GM21717 (cell line): ENCODE data around the gene CFAP74.

Experiments
- ATAC-seq: cut with Tn5 transposase; IDR thresholded peaks from one replicate; pipeline ENCODE4 v1.9.1; 2021; ENCODE audit warnings: mild to moderate bottlenecking, moderate library complexity; ENCODE audit not compliant: unreplicated experiment

CFAP74 gene

DNA sequence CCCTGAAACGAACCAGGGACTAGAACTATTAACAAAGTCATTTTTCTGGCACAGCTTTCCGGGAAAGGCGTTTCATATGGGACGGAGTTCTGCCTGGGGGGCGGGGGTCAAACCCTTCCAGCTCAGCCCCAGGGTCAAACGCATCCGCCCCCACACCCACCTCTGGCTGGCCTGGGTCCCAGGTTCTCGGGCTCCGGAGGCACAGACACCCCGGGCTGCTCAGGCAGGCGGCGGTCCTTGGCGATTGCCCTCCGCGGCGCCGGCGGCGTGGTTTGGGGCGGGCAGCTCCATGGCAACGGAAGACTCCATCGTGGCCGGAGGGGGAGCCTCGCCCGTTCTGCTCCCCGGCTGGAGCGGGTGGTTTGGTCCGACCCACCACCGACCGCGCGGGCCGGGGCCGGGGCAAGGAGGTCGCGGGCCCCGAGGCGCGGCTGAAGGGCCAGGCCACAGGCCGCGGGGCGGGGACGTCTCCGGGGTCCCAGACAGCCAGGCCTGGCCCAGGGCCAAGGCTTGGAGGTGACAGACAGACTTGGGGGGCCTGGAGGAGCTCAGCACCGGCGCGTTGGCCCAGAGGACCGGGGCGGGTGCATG, at the start of gene CFAP74:
TSS of gene CFAP74 (minus strand) at position 246 of the 591 bp plus-strand sequence. CDS start 12,830 bp downstream, outside the sequence.
- no peak for ATAC-seq

GRCh38 chr1:2053217-2053616, 49.6 kb upstream of the CFAP74 start:
- no peak for ATAC-seq

DNA sequence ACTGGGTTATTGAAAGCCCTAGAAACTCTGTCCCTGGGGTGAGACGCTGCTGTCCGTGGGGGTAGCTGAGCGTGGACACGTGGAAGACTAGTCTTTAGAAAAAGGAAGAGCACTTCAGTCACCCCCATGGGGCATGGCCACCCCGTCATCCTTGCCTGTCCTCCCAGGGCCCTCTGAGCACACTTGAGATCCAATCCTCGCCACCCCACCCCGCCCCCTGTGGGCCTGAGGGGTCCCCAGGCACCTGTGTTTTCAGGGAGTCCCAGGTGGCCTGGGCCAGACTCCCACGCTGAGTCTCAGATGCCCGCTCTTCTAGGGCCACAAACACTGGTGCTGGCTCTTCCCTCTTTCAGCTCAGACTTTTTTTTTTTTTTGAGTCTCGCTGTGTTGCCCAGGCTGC, 49.2 kb upstream of the CFAP74 start:
- no peak for ATAC-seq

DNA sequence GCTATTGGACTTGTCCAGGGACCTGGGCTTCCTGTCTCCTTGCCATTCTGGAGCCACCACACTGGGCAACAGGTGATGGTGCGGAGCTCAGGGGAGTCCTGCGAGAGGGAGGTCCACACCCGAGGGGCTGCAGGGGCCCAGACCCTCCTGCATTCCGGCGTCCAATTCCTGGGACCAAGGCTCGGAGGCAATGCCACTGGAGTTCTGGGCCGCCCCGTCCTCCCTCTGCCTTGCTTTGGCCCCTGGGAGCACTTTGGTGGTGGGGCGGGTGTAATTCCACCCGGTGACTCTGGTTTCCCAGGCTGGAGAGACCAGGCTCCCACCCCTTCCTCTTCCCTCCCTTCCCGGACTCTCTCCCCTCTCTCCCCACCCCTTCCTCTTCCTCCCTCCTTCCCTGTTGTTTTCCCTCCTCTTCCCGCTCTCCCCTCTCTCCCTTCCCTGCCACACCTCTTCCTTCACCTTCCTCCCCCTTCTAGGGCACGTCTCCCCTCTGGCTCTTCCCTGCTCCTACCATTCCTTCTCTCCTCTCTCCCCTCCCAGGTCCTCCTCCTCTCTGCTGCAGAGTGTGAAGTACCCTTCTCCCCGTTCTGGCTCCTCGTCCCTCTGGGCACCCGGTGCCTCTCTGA, 48.6 kb upstream of the CFAP74 start:
- no peak for ATAC-seq

DNA sequence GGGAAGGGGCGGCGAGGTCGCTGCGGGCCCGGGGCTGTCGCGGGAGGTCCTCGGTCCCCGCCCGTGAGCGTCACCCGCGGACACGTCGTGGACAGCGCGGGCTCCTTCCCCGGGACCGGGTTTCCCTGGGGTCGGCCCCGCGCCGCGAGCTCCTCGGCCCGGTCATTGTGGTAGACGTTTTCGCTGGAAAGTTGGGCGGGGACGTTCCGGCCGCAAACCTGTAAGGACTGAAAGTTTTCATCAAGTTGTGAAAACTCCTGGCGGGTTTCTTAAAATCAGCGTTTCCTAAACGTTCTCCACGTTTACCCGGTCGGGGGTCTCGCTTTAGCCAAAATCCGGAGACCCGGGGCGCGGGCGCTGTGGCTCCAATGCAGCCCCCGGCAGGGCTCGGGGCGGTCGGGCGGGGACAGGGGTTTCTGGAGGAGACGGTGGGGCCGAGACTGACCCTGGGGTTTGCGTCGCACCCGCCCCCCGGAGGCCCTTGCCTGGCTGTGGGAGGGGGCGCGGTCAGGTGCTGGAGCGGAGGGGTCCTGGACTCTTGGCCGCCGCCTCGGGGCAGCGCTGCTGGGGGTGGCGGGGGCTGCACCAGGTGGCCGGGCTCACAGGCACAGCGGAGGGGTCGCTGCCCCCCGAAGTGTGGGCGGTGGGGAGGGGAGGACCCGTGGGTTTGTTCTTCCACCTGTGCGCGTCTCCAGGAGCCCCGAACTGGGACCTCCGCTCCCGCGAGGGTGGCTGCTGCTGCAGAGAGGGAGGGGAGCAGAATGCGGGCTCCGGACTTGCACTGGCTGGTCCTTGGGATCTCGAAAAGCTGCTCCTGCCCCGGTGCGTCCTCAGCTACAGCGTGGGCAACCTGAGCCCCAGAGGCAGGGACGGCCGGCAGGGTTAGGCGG, 47.5 kb upstream of the CFAP74 start:
- no peak for ATAC-seq

DNA sequence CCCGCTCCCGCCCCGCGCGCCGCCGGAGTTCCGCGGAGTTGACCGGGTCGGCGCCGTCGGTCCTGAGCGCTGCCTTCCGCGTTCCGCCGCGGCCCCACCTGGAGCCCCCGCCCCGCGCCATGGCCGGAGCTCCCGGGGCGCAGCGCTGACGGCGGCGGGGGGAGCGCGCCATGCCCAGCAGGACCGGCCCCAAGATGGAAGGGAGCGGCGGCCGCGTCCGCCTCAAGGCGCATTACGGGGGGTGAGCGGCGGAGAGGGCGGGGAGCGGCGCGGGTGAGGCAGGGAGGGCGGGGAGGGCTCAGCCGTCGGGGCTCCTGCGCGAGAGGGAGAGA, 46.8 kb upstream of the CFAP74 start:
- no peak for ATAC-seq

- ATAC-seq, result no peak
Measured at GRCh38 chr1:2049718-2050431, 46.3 kb upstream of the CFAP74 start, which contains the start of gene PRKCZ. TSS of gene PRKCZ (plus strand) at chr1:2050411. CDS start at chr1:2050631, 220 bp downstream.

- ATAC-seq, result no peak
Measured at GRCh38 chr1:2049225-2049717, 45.7 kb upstream of the CFAP74 start.

- ATAC-seq, result no peak
Measured at GRCh38 chr1:2047749-2048729, 44.5 kb upstream of the CFAP74 start.

DNA sequence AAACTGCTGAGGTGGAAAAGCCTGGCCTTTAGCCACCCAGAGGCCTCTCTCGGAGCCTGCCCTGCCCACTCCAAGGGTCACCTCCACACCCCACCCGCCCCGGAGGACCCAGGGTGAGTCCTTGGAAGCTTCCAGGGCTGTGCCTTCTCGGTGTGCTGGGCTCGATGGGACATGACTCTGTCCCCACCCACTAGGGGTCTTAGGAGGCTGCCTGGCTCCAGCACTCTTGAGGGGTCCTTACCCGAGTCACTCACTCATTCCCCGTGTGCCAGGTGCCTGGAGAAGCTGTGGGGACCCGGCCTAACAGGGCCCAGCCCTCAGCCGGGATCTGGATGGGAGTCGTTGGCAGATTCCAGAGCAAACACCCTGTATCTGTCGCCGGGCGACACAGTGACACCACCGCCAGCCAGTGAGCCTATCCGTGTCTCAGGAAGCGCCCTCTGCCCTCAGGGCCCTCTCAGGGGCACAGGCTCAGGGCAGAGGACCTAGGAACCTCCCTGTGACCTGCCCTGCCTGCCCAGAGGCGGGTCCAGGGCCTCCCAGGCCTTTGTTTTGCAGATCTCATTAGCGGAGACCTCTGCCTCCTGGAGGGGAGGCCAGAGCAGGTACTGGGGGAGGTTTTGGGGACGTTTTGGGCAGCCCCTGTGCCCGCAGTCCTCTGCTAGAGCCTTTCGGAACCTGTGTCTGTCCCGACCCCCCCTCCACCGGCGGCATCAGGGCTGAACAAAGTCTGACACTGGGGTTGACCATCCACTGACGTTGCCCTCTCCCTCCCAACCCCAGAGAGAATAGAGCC, 43.6 kb upstream of the CFAP74 start:
- no peak for ATAC-seq

- no peak for ATAC-seq
Measured at GRCh38 chr1:2046174-2046917, 42.8 kb upstream of the CFAP74 start.

- ATAC-seq, result no peak
Measured at GRCh38 chr1:2045468-2046173, 42.0 kb upstream of the CFAP74 start.

DNA sequence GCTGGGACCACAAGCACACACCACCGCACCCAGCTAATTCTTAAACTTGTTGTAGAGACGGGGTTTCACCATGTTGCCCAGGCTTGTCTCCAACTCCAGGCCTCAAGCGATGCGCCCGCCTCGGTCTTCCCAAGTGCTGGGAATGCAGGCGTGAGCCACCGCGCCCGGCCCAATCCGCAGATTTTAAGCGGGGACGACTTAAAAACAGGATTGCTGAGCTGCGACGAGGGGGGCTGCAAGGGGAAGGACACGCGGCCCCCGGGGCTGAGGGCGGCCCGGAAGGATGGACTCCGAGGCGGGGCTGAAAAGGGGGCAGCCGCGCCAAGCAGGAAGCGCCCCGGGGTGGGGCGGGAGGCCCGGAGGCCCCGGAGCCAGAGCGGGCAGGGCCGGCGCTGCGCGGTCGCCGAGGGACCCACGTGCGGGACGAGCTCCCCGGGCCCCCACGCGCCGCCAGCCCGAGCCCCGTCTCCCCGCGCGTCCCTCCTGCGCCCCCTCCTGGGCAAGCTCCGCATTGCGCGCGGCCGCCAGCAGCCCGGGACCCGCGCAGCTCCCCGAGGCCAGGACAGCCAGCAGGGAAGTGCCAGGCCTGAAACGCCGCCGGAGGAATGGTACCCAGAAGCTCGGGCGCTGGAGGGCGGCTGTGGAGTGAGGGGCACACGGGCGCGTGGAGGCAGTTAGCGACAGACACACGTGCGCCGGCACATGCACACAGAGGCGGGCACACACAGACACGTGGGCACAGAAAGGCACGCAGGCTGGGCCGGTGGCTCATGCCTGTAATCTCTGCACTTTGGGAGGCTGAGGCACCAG, 41.1 kb upstream of the CFAP74 start:
- ATAC-seq, result no peak

DNA sequence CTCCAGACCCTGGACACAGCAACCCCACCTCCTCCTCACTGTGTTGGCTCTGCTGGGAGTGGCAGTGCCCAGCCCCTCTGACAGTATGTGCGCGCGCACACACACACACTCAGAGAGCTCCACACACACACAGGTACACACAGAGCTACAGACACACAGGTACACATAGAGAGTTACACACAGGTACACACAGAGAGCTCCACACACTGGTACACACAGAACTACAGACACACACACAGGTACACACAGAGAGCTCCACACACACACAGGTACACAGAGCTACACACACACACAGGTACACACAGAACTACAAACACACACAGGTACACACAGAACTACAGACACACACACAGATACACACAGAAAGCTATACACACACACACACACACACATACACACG, 40.3 kb upstream of the CFAP74 start:
- no peak for ATAC-seq

GRCh38 chr1:2042830-2043773, 39.5 kb upstream of the CFAP74 start:
- ATAC-seq, result no peak

- no peak for ATAC-seq
Measured at GRCh38 chr1:2041887-2042286, 38.3 kb upstream of the CFAP74 start.
